Tibial nerve (tissue), 4 donors: ENCODE measurements around the gene C1orf50. TPM values are rescaled to one million over a fixed set of nuclear protein-coding genes. Genes with fewer than 3 reads are reported as not detected.
"Not testable (repeated sequence)": the region's sequence is repeated elsewhere in the genome, so short reads cannot be mapped to it uniquely, and the experiment has no call there.

Experiments used
- DNase-seq, 2 donors: peaks; one replicate each; pipeline ENCODE4 v3.0.0-alpha.2; 2019; ENCODE audit warnings: low spot score in 2 of 2
- H3K27ac ChIP-seq, 4 donors: fragments of 200-600 bp; sonication (generic) in 3 of 4; one replicate each; pipeline ENCODE4 v1.5.1; 2017 to 2019; ENCODE audit warnings: mild to moderate bottlenecking in 1 of 4
- H3K27me3 ChIP-seq, 2 donors: fragments of 200-600 bp; sonication (generic) in 1 of 2; one replicate each; pipeline versions ENCODE4 v1.5.1 to v1.6.0; 2017 to 2019
- H3K36me3 ChIP-seq, 3 donors: fragments of 200-600 bp; sonication (generic); one replicate each; pipeline ENCODE4 v1.5.1; 2018 to 2019
- H3K4me1 ChIP-seq, 4 donors: fragments of 200-600 bp; sonication (generic) in 3 of 4; one replicate each; pipeline ENCODE4 v1.5.1; 2017 to 2019
- H3K4me3 ChIP-seq, 4 donors: fragments of 200-600 bp; sonication (generic) in 3 of 4; one replicate each; pipeline ENCODE4 v1.5.1; 2017 to 2019; ENCODE audit warnings: mild to moderate bottlenecking in 1 of 4, moderate library complexity in 1 of 4
- H3K9me3 ChIP-seq, 4 donors: fragments of 200-600 bp; sonication (generic) in 3 of 4; one replicate each; pipeline ENCODE4 v1.5.1; 2017 to 2019
- CTCF ChIP-seq, 5 experiments: fragments of 200-600 bp in 3 of 5; fragments of 450-650 bp in 2 of 5; sonication (generic) in 3 of 5; IDR thresholded peaks; one replicate each; pipeline ENCODE4 v1.5.1; 2016 to 2019; ENCODE audit warnings: antibody characterized with exemption in 5 of 5, mild to moderate bottlenecking in 3 of 5, moderate library complexity in 2 of 5
- EP300 ChIP-seq, 2 donors: sonication (generic); formaldehyde crosslinking; IDR thresholded peaks; one replicate each; pipeline ENCODE4 v1.6.1; 2017; ENCODE audit warnings: antibody characterized with exemption in 2 of 2, mild to moderate bottlenecking in 1 of 2
- POLR2A ChIP-seq, 2 donors: fragments of 450-650 bp; IDR thresholded peaks; one replicate each; pipeline ENCODE4 v1.6.1; 2017; ENCODE audit warnings: antibody characterized with exemption in 2 of 2, mild to moderate bottlenecking in 2 of 2, moderate library complexity in 2 of 2
- WGBS, 2 donors: methylation state at CpG; one replicate each; pipeline ENCODE4 v1.1.5; 2018; 5-methylcytosine and 5-hydroxymethylcytosine counted together
- total RNA-seq, 4 donors: library from RNA; depleted of rRNA; stranded (reverse); fragments of >200 nt; gene quantifications; one replicate each; pipeline ENCODE4 v1.1.0, GENCODE V29; 2016

Gene C1orf50
- total RNA-seq, 4 donors from 2014 or later: 3.0 to 8.4 (median 3.5) TPM

DNA sequence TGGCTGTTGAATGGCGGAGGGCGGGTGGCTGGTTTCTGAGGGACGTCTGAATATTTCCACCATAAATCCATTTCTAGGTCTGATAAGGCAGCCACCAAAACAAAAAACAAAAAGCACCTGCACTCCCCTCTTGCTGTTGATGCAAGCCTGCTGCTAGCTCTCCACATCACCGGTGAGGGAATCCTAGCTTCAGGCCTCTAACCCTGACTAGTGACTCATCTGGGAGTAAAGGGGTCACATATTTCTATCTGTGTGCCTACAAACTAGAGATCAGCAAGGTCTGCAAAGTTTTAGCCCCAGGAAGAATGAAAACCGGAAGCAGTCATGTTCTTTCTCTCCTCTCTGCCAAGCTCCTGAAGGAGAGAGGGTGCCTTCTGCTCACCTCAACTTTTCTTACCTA is 39.5 kb downstream of the C1orf50 start:
- peaks cover 0 to 3% (median 0%) of the 10 kb centered on the region in 4 donors for H3K4me1 ChIP-seq
- H3K4me3 ChIP-seq: no peak overlapping the region
- H3K36me3 ChIP-seq: peaks cover 0 to 47% (median 2%) of the 10 kb centered on the region in 3 donors
- H3K27me3 ChIP-seq: no peaks in the 10 kb centered on the region
- H3K9me3 ChIP-seq: no peaks in the 10 kb centered on the region
- no peak for DNase-seq
- TF ChIP-seq POLR2A (IDR thresholded peaks at IDR 0.05) (no peak), EP300 (IDR thresholded peaks at IDR 0.05) (no peak), CTCF (IDR thresholded peaks at IDR 0.05) (no peak)
- 82 to 86% methylated on average over 5 of the region's 5 CpGs for WGBS, 2 donors
- H3K27ac ChIP-seq: no peak overlapping the region

DNA sequence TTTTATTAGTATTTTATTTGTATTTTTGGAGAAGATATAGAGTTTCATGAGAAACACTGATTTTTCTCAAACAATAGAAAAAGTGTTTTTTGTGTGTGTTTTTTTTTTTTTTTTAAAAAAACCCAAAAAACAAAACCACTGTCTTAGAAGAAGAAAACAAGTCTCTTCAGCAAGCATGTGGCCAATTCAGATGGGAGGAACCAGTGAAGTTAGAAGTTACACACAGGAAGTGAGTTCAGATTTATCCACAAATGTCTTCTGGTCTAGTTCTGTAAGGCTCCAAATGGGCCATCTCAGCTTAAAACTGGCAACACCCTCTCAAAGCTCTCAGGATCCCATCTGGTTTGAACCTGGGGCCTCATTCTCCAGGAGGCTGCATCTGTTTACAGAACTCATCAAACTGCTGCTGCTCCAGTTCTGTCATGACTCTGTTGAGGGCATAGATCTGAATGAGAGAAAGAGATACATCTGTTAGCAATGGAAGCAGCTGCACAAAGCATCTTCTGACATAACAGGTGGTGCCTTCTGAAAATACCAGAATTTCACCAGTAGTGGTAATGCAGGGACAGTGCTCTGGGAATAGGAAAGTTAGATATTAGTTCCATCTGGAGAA is 40.1 kb downstream of the C1orf50 start:
- TF ChIP-seq CTCF (IDR thresholded peaks at IDR 0.05) (no peak), POLR2A (IDR thresholded peaks at IDR 0.05) (no peak)
- H3K4me3 ChIP-seq: no peak overlapping the region
- no peak for DNase-seq
- H3K27me3 ChIP-seq: no peaks in the 10 kb centered on the region
- no peaks in the 10 kb centered on the region for H3K9me3 ChIP-seq
- no peak overlapping the region for H3K27ac ChIP-seq
- H3K4me1 ChIP-seq: peaks cover 0 to 3% (median 0%) of the 10 kb centered on the region in 4 donors
- H3K36me3 ChIP-seq: peaks cover 0 to 47% (median 2%) of the 10 kb centered on the region in 3 donors

DNA sequence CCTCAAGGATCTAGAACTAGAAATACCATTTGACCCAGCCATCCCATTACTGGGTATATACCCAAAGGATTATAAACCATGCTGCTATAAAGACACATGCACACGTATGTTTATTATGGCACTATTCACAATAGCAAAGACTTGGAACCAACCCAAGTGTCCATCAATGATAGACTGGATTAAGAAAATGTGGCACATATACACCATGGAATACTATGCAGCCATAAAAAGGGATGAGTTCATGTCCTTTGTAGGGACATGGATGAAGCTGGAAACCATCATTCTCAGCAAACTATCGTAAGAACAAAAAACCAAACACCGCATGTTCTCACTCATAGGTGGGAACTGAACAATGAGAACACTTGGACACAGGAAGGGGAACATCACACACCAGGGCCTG is 47.8 kb downstream of the C1orf50 start:
- Histone ChIP-seq H3K36me3 (peaks cover 0 to 19% (median 0%) of the 10 kb centered on the region in 3 donors), H3K4me1 (peaks cover 0 to 20% (median 15%) of the 10 kb centered on the region in 4 donors)
- WGBS, 2 donors: 100% methylated on average over 3 of the region's 3 CpGs
- not testable (repeated sequence) for H3K4me3 ChIP-seq, H3K27ac ChIP-seq, H3K27me3 ChIP-seq, DNase-seq, H3K9me3 ChIP-seq

DNA sequence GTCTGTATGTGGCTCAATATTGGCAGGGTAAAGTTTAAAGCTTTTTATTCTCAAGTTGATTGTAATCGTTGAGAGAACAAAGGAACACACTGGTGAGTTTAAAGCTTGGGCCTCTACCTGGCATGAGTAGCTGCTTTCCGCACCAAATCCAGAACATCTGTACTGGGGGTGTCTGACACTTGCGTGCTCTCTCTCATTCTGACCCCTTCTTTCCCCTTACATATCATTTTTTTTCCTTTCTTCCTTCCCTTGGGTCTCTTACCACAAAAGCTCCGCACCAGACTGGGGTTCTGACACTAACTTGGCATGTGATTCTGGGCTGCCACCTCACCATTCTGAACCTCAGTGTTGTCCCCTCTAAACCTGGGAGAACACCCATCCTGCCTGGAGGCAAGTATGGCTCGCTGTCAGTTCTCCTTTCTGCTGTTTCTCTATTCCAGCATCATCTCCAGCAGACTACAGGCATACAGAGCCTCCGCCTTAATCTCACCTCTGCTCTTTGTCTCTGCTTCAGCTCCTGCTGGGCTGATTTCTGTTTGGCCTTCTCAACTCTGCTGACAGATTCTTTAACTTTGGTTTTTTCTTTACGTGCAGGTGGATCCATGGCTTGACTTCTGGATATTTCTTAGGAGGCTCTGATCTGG is 49.0 kb downstream of the C1orf50 start:
- H3K4me3 ChIP-seq: peak overlapping the region; percentile 66 to 88 (median 77)
- no peaks in the 10 kb centered on the region for H3K9me3 ChIP-seq
- TF ChIP-seq EP300 (IDR thresholded peaks at IDR 0.05) (no peak), POLR2A (IDR thresholded peaks at IDR 0.05) (no peak), CTCF (IDR thresholded peaks at IDR 0.05) (no peak)
- H3K4me1 ChIP-seq: peaks cover 0 to 20% (median 15%) of the 10 kb centered on the region in 4 donors
- H3K27me3 ChIP-seq: no peaks in the 10 kb centered on the region
- 31 to 32% methylated on average over 7 of the region's 7 CpGs for WGBS, 2 donors
- no peak for DNase-seq
- H3K27ac ChIP-seq: peak overlapping the region in 3 of 4 donors; percentile 95 to 99 (median 97)
- H3K36me3 ChIP-seq: peaks cover 0 to 10% (median 0%) of the 10 kb centered on the region in 3 donors

GRCh38 chr1:42816585-42817439 is 49.8 kb downstream of the C1orf50 start, which contains the start of the genes ERMAP and SVBP:
Gene ERMAP (plus strand): TSS chr1:42817122. CDS start chr1:42830449, 13,327 bp downstream.
Gene SVBP (minus strand): TSS chr1:42817397. CDS start chr1:42816544, 853 bp downstream.
- peak in 1 of 2 donors; percentile 41 for TF ChIP-seq POLR2A (IDR thresholded peaks at IDR 0.05)
- peak; percentile 12 to 79 for TF ChIP-seq EP300 (IDR thresholded peaks at IDR 0.05)
- TF ChIP-seq CTCF (IDR thresholded peaks at IDR 0.05): peak in 1 of 5 experiments; percentile 27
- Histone ChIP-seq H3K9me3 (no peaks in the 10 kb centered on the region), H3K4me3 (peak within 1 kb of the TSS; percentile 66 to 88 (median 77)), H3K27ac (peak within 1 kb of the TSS; percentile 95 to 99 (median 96)), H3K36me3 (peaks cover 0 to 4% (median 0%) of the 10 kb centered on the region in 3 donors), H3K4me1 (peaks cover 0 to 20% (median 15%) of the 10 kb centered on the region in 4 donors), H3K27me3 (no peaks in the 10 kb centered on the region)
- peak; percentile 87 to 89 for DNase-seq
- 1 to 7% methylated on average over 7 to 29 of the region's 66 CpGs for WGBS, 2 donors
